Activated CD8-positive, alpha-beta memory T cell treated with anti-CD3 and anti-CD28 coated beads, Interleukin-2, amount 50 U/mL, for 4 hours (primary cell): Measurements from ENCODE around the gene DUSP9.
"Not testable (repeated sequence)": the region's sequence is repeated elsewhere in the genome, so short reads cannot be mapped to it uniquely, and the experiment has no call there.

ENCODE experiments used
- DNase-seq: peaks from one replicate; pipeline ENCODE4 v3.0.0-alpha.2; 2020

The DUSP9 gene

GRCh38 chrX:153646620-153647373 is at the start of gene DUSP9:
Gene DUSP9 (plus strand): TSS chrX:153647203. CDS start chrX:153647954, 751 bp downstream.
- DNase-seq = no peak

GRCh38 chrX:153598541-153599191 is 48.3 kb upstream of the DUSP9 start, which contains the start of gene CCNQ:
Gene CCNQ (minus strand): TSS chrX:153599139. CDS start chrX:153599073, 66 bp downstream.
- DNase-seq = peak; percentile 25

- peak; percentile 84 for DNase-seq
Observed at GRCh38 chrX:153599192-153600031, 47.6 kb upstream of the DUSP9 start.

- no peak for DNase-seq
Observed at GRCh38 chrX:153600032-153600373, 47.0 kb upstream of the DUSP9 start.

GRCh38 chrX:153600921-153601320 is 46.1 kb upstream of the DUSP9 start:
- no peak for DNase-seq

- DNase-seq = no peak
Observed at GRCh38 chrX:153601511-153602110, 45.4 kb upstream of the DUSP9 start.

- DNase-seq = no peak
Observed at GRCh38 chrX:153602601-153603000, 44.4 kb upstream of the DUSP9 start.

GRCh38 chrX:153603131-153603656 is 43.8 kb upstream of the DUSP9 start:
- DNase-seq = no peak

GRCh38 chrX:153604666-153605380 is 42.2 kb upstream of the DUSP9 start:
- not testable (repeated sequence) for DNase-seq

GRCh38 chrX:153606503-153606902 is 40.5 kb upstream of the DUSP9 start:
- no peak for DNase-seq

- no peak for DNase-seq
Observed at GRCh38 chrX:153608376-153608775, 38.6 kb upstream of the DUSP9 start.

GRCh38 chrX:153608806-153609205 is 38.2 kb upstream of the DUSP9 start:
- no peak for DNase-seq

- DNase-seq = peak; percentile 79
Observed at GRCh38 chrX:153609917-153610835, 36.8 kb upstream of the DUSP9 start.

- no peak for DNase-seq
Observed at GRCh38 chrX:153610836-153611213, 36.2 kb upstream of the DUSP9 start.

GRCh38 chrX:153611298-153612095 is 35.5 kb upstream of the DUSP9 start:
- DNase-seq = no peak

- DNase-seq = no peak
Observed at GRCh38 chrX:153612413-153612812, 34.6 kb upstream of the DUSP9 start.

- no peak for DNase-seq
Observed at GRCh38 chrX:153614818-153615217, 32.2 kb upstream of the DUSP9 start.

- no peak for DNase-seq
Observed at GRCh38 chrX:153620576-153620975, 26.4 kb upstream of the DUSP9 start.

GRCh38 chrX:153621949-153622598 is 24.9 kb upstream of the DUSP9 start:
- DNase-seq = no peak
